SJSA1 (cell line): ENCODE measurements around the gene TMEM256. TPM values are rescaled to one million over a fixed set of nuclear protein-coding genes. Genes with fewer than 3 reads are reported as not detected.

Source experiments
- DNase-seq, 2 experiments: peaks; one replicate each; pipeline ENCODE4 v3.0.0-alpha.2; 2015 to 2020; ENCODE audit warnings: low spot score in 2 of 2, low read depth in 1 of 2
- H3K27ac ChIP-seq: fragments of 250-450 bp; sonication (Bioruptor Pico); 2 replicates; pipeline ENCODE4 v1.5.1; 2020; ENCODE audit warnings: mild to moderate bottlenecking, moderate library complexity
- H3K27me3 ChIP-seq: fragments of 250-450 bp; sonication (Bioruptor Pico); replicated peaks from 2 replicates; pipeline ENCODE4 v1.5.1; 2020; ENCODE audit warnings: mild to moderate bottlenecking, moderate library complexity
- H3K36me3 ChIP-seq: fragments of 250-450 bp; sonication (Bioruptor Pico); 2 replicates; pipeline ENCODE4 v1.5.1; 2020; ENCODE audit warnings: mild to moderate bottlenecking
- H3K4me1 ChIP-seq: fragments of 250-450 bp; sonication (Bioruptor Pico); replicated peaks from 2 replicates; pipeline ENCODE4 v1.6.1; 2021; ENCODE audit warnings: mild to moderate bottlenecking
- H3K4me3 ChIP-seq: fragments of 250-450 bp; sonication (Bioruptor Pico); 2 replicates; pipeline ENCODE4 v1.5.1; 2020; ENCODE audit warnings: mild to moderate bottlenecking
- H3K9me3 ChIP-seq: fragments of 250-450 bp; sonication (Bioruptor Pico); replicated peaks from 2 replicates; pipeline ENCODE4 v1.5.1; 2020; ENCODE audit warnings: mild to moderate bottlenecking
- total RNA-seq: library from RNA; depleted of rRNA; stranded (reverse); fragments of >200 nt; shearing (Covaris generic); gene quantifications from 2 replicates; pipeline ENCODE4 v1.2.3, GENCODE V29; 2014

Gene TMEM256
- total RNA-seq, 1 experiment from 2014 or later = 28.8 TPM

GRCh38 chr17:7408863-7409262, 5.0 kb upstream of the TMEM256 start:
- no peaks in the 10 kb centered on the region for H3K27me3 ChIP-seq
- peaks cover 10% of the 10 kb centered on the region for H3K4me1 ChIP-seq
- H3K4me3 ChIP-seq = no peak overlapping the region
- H3K9me3 ChIP-seq = no peaks in the 10 kb centered on the region
- DNase-seq = no peak
- H3K27ac ChIP-seq = no peak overlapping the region
- no peaks in the 10 kb centered on the region for H3K36me3 ChIP-seq

GRCh38 chr17:7408252-7408727, 4.4 kb upstream of the TMEM256 start:
- no peak for DNase-seq
- Histone ChIP-seq H3K27me3 (no peaks in the 10 kb centered on the region), H3K4me3 (no peak overlapping the region), H3K36me3 (no peaks in the 10 kb centered on the region), H3K4me1 (peaks cover 10% of the 10 kb centered on the region), H3K9me3 (no peaks in the 10 kb centered on the region), H3K27ac (no peak overlapping the region)

GRCh38 chr17:7407485-7408251, 3.8 kb upstream of the TMEM256 start, which contains the start of gene NLGN2:
Gene NLGN2, plus strand, starts transcription at chr17:7407845. Its CDS starts 411 bp downstream, at chr17:7408256.
- H3K4me1 ChIP-seq = peaks cover 17% of the 10 kb centered on the region
- no peaks in the 10 kb centered on the region for H3K9me3 ChIP-seq
- no peaks in the 10 kb centered on the region for H3K27me3 ChIP-seq
- DNase-seq = no peak
- H3K27ac ChIP-seq = no peak within 1 kb of the TSS
- no peak within 1 kb of the TSS for H3K4me3 ChIP-seq
- H3K36me3 ChIP-seq = no peaks in the 10 kb centered on the region

GRCh38 chr17:7407082-7407481, 3.2 kb upstream of the TMEM256 start:
- H3K36me3 ChIP-seq = no peaks in the 10 kb centered on the region
- H3K27ac ChIP-seq = no peak overlapping the region
- H3K9me3 ChIP-seq = no peaks in the 10 kb centered on the region
- H3K4me1 ChIP-seq = peaks cover 17% of the 10 kb centered on the region
- no peak for DNase-seq
- H3K4me3 ChIP-seq = no peak overlapping the region
- no peaks in the 10 kb centered on the region for H3K27me3 ChIP-seq

GRCh38 chr17:7406235-7406825, 2.4 kb upstream of the TMEM256 start:
- H3K9me3 ChIP-seq = no peaks in the 10 kb centered on the region
- no peak for DNase-seq
- H3K4me1 ChIP-seq = peaks cover 17% of the 10 kb centered on the region
- no peak overlapping the region for H3K27ac ChIP-seq
- H3K36me3 ChIP-seq = no peaks in the 10 kb centered on the region
- H3K27me3 ChIP-seq = no peaks in the 10 kb centered on the region
- H3K4me3 ChIP-seq = no peak overlapping the region

- Histone ChIP-seq H3K9me3 (no peaks in the 10 kb centered on the region), H3K27me3 (no peaks in the 10 kb centered on the region)
- no peak for DNase-seq
Measured at GRCh38 chr17:7405350-7406234, 1.7 kb upstream of the TMEM256 start.

GRCh38 chr17:7404737-7405349, 946 bp upstream of the TMEM256 start:
- H3K27me3 ChIP-seq = no peaks in the 10 kb centered on the region
- H3K27ac ChIP-seq = peak overlapping the region; percentile 15; the same call in 1 of the 2 replicates
- peak; percentile 24 to 59 for DNase-seq
- H3K9me3 ChIP-seq = no peaks in the 10 kb centered on the region
- H3K4me1 ChIP-seq = peaks cover 22% of the 10 kb centered on the region
- no peaks in the 10 kb centered on the region for H3K36me3 ChIP-seq
- H3K4me3 ChIP-seq = peak overlapping the region; percentile 59

More at GRCh38 chr17:7405350-7406234, 1.7 kb upstream of the TMEM256 start:
- peaks cover 22% of the 10 kb centered on the region for H3K4me1 ChIP-seq
- peak overlapping the region; percentile 59 for H3K4me3 ChIP-seq
- H3K36me3 ChIP-seq = no peaks in the 10 kb centered on the region
- 0 out of 2 replicates have a peak overlapping the region, but pooled peaks have one; percentile 15 for H3K27ac ChIP-seq

GRCh38 chr17:7403727-7403976, 245 bp downstream of the TMEM256 start:
- H3K27ac ChIP-seq = peak overlapping the region; percentile 17; the same call in 1 of the 2 replicates
- H3K9me3 ChIP-seq = no peaks in the 10 kb centered on the region
- no peak for DNase-seq
- peaks cover 22% of the 10 kb centered on the region for H3K4me1 ChIP-seq
- no peaks in the 10 kb centered on the region for H3K36me3 ChIP-seq
- H3K4me3 ChIP-seq = peak overlapping the region; percentile 59
- H3K27me3 ChIP-seq = no peaks in the 10 kb centered on the region

- no peak for DNase-seq
- peak overlapping the region; percentile 59 for H3K4me3 ChIP-seq
- H3K36me3 ChIP-seq = no peaks in the 10 kb centered on the region
- peak overlapping the region; percentile 17; the same call in 1 of the 2 replicates for H3K27ac ChIP-seq
- H3K27me3 ChIP-seq = no peaks in the 10 kb centered on the region
- peaks cover 22% of the 10 kb centered on the region for H3K4me1 ChIP-seq
- H3K9me3 ChIP-seq = no peaks in the 10 kb centered on the region
Measured at GRCh38 chr17:7403043-7403726, 712 bp downstream of the TMEM256 start.

GRCh38 chr17:7398612-7399011, 5.3 kb downstream of the TMEM256 start:
- Histone ChIP-seq H3K27me3 (no peaks in the 10 kb centered on the region), H3K36me3 (no peaks in the 10 kb centered on the region), H3K27ac (no peak overlapping the region), H3K4me1 (peaks cover 24% of the 10 kb centered on the region), H3K9me3 (no peaks in the 10 kb centered on the region), H3K4me3 (no peak overlapping the region)
- no peak for DNase-seq

GRCh38 chr17:7396147-7396546, 7.8 kb downstream of the TMEM256 start:
- Histone ChIP-seq H3K27me3 (no peaks in the 10 kb centered on the region), H3K4me3 (no peak overlapping the region), H3K9me3 (no peaks in the 10 kb centered on the region), H3K36me3 (peaks cover 4% of the 10 kb centered on the region; the same call in 1 of the 2 replicates), H3K4me1 (peaks cover 20% of the 10 kb centered on the region), H3K27ac (no peak overlapping the region)
- no peak for DNase-seq

- peak; percentile 85 to 89 for DNase-seq
- peaks cover 12% of the 10 kb centered on the region for H3K36me3 ChIP-seq
- no peaks in the 10 kb centered on the region for H3K9me3 ChIP-seq
- H3K4me3 ChIP-seq = peak within 1 kb of the TSS; percentile 56
- peak within 1 kb of the TSS; percentile 59 for H3K27ac ChIP-seq
- H3K27me3 ChIP-seq = no peaks in the 10 kb centered on the region
- H3K4me1 ChIP-seq = peaks cover 15% of the 10 kb centered on the region
Measured at GRCh38 chr17:7394452-7395191, 9.3 kb downstream of the TMEM256 start, which contains the start of gene PLSCR3. Gene PLSCR3, minus strand, starts transcription at chr17:7394525. Its CDS starts 415 bp downstream, at chr17:7394110.
